ENCODE results near the gene PTGES2.
"Not testable (repeated sequence)": the region's sequence is repeated elsewhere in the genome, so short reads cannot be mapped to it uniquely, and the experiment has no call there.

Gene PTGES2

DNA sequence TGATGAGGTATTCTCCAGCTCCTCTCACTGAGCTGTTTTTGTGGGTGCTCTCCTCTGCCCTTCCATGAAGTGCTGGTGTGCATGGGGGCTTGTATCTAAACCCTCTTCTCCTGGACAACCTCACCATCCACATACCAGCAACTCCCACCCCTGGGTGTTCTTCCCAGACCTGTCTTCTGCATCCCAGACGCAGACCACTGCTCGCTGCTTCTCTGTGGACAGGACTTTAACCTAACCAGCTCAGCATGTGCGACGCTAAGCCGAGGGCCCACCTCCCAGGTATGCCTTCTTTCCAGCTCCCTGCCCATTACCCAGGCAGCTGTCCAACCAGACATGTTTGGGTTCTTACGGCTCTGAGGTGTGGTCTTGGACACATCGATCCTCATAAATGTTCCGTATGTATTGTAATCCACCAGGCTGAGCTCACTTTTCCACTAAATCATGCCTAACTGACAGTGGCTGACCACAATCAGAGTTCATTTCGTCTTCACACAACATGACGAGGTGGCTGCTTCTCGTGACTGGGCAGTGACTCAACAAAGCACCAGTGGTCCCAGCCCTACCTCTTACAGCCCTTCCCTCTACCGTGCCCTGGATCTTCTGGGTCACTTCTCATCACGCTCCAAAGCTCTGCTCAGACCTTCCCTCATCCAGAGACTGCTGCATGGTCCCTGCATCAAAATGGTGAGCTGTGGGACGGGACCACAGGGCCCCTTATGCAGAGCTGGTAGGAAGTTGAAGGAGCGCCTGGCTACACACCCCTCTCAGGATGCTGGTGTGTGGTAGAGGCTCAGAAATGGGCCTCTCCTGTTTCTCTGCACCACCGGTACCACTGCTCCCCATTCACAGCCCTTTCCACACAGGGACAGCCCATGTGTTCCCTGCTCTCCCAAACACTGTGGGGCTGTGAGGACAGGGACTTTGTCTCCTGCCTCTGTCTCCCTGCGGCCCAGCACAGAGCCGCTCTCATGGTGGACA lies 9.6 kb upstream of the PTGES2 start:
- no peak for DNase-seq (ENCODE audit: low spot score)

DNA sequence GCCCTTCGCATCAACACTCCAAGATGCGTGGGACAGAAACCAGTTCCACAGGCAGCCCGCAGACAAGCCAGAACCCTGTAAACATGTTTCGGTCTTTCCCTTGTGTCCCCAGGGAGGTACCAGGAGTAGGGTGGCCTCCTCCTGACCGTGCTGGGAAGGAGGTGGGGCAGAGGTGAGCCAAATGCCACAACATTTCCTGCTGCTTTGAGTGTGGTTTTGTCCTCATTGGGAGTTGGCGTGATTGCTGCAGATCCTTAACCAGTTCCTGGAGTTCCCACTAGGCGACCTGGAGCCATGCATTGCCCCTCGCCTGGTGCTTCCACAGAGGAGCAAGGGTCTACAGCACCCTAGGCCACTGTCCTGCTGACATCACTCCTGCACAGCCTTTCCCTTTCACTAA lies 8.0 kb upstream of the PTGES2 start:
- DNase-seq (ENCODE audit: low spot score): not testable (repeated sequence)

DNA sequence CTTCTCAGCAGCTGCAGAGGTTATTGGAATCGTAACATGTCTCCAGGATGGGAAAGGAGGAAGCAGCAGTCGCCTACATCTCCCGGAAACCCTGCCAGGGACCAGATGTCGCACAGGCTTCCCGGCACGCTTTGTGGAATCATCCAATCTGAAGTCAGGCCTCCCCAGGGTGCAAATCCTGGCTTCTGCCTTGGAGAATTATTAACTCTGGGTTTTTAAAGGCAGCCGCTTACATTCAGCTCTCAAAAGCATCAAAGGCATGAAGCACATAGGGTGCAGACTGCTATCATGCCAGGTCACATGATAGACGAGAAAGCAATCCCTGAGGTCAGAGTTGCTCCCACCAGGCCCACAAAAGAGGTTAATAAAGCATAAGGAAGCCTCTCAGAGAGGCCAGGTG lies 4.6 kb upstream of the PTGES2 start:
- DNase-seq (ENCODE audit: low spot score): not testable (repeated sequence)

DNA sequence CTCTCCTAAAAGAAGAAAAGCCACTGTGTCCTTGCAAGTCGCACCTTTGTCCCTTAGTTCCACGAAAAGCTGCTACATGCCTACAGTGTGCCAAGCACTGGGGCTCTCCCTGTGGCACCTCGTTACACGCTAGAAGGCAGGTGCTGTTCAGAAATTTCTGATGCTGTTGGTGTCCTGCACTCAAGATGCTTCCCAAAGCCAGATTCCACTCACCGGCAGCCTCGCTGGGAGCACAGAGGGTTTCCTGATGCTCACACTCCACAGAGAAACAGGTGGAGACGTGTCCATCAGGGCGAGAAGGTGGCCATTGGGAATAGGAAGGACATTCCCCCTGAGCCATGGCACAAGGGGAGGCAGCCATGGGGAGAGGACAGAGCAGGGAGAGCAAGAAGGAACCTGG lies 3.8 kb upstream of the PTGES2 start:
- DNase-seq (ENCODE audit: low spot score): not testable (repeated sequence)

DNA sequence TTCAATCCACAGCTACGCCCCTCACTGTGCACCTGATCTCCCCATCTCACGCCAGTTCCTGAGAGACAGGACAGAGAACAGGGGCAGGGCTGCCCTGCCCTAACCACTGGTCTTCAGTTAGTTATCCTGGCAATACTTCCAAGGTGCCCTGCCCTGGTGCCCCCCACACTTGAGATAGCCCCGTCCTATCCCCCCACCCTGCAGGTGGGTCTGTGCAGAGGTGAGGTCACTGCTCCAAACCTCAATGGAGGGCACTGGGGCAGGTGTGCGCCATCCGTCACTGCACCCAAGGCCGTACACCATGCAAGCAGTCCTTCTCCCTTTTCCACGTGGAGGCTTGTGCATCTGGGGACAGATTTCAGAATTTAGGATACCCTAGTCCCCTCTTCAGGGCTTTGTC lies 3.1 kb upstream of the PTGES2 start:
- not testable (repeated sequence) for DNase-seq (ENCODE audit: low spot score)

DNA sequence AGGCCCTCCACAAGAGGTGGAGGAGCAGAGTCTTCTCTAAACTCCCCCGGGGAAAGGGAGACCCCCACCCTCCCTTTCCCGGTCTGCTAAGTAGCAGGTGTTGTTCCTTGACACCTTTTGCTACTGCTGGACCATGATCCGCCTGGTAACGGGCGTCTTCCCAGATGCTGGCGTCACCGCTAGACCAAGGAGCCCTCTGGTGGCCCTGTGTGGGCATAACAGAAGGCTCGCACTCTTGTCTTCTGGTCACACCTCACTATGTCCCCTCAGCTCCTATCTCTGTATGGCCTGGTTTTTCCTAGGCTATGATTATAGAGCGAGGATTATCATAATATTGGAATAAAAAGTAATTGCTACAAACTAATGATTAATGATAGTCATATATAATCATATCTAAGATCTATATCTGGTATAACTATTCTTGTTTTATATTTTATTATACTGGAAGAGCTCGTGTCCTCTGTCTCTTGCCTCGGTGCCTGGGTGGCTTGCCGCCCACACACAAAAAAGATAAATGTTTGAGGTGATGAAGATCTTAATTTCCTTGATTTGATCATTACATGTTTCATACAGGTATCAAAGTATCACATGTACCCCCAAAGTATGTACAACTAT lies 2.6 kb upstream of the PTGES2 start:
- DNase-seq (ENCODE audit: low spot score): not testable (repeated sequence)

DNA sequence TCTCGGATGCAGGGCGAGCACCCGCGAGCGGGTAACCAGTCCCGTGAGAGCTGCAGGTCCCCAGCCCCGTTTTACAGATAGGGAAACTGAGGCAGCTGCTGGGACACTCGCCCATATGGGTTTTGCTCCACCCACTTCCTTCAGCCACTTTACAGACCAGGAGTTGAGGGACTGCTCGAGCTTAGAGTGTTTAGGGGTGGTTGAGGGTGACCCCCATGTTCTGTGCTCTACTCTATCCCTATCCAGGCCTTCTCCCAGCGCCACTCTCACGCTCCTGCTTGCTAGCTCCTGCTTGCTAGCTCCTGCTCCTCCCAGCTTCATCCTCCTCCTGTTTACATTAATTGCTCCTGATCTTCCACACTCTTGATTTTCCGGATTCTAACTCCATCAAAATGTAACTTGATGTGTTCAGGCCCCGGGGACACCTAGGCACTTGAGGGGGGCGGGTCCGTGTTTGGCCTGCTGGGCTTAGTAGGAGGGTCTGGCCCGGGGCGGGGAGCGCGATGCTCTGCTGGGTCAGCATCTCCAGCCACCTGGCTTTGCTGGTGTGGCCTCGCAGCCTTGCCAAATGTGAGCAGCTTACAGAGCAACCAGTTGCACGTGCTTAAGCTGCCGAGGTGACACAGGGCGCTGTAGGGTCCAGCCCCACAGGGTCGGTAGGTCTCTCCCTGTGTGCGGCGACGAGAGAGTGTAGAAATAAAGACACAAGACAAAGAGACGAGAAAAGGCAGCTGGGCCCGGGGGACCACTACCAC lies 1.5 kb upstream of the PTGES2 start:
- peak; percentile 28 for DNase-seq (ENCODE audit: low spot score)

DNA sequence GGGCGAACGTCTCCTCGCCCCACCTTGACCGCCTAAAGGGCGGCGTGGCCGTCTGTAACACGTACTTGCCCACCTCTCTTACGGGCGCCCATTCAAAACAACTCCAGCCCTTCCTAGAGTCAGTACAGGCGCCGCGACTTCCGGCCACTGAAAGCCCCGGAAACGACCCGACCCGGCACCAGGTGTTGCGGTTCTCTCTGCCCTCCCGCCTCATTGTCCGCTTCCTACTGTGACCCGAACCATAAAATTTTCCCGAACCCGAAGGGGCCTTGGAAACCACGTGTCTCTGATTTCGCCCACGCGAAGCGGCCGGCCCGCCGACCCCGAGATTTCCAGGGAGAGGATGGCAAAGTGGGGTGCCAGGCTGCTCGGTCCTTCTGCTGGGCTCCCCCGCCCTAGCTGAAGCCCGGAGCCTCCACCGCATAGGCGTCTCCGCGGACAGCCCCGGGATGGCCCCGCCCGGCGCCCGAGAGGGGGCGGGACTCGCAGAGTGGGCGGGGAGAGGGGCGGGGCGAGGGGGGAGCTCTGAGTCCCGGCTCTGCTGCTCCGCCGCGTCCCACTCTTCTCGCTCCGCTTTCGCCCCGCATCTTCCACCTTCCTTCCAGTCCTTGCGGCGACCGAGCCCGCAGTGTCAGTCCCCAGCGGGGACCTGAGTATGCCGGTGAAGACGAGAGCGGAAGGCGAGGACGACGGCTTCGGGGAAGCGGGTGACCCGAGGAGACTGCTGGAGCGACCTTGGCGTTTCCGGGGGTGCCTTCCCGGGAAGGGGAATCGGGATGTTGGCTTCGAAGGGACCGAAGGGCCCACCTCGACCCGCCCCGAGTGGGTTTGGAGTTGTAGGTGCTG lies 684 bp upstream of the PTGES2 start:
- DNase-seq (ENCODE audit: low spot score): peak; percentile 94

DNA sequence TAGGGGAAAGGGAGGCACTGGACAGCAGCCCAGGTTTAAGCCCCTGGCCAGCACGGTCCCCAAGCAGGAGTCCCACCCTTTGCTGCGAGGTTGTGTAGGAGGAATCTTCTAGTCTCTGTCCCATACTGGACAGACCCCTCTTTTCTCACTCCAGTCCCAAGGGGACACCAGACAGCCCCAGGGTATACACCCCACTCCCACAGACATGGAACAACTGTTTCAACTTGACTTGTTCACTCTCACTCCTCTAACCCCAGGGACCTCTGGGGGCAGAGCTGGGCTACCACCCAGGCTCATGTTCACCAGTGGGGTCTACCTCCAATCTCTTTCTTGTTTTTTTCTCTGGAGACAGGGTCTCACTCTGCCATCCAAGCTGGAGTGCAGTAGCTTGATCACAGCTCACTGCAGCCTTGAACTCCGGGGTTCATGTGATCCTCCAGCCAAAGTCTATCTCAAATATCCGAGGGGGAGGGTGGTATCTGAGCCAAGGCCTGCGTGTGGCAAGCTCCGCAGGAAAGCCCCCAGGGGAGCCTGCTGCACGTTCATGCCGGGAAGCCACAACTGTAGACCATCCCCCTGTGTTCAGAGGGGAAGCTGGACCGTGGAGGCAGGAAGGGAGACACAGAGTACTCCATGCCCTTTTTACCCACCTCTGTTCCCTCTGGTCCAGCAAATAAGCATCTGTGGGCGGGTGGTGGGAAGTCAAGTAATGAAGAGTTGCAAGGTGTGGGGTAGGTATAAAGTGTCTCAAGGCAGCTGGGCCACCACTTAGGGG lies 1.8 kb downstream of the PTGES2 start:
- DNase-seq (ENCODE audit: low spot score): no peak

DNA sequence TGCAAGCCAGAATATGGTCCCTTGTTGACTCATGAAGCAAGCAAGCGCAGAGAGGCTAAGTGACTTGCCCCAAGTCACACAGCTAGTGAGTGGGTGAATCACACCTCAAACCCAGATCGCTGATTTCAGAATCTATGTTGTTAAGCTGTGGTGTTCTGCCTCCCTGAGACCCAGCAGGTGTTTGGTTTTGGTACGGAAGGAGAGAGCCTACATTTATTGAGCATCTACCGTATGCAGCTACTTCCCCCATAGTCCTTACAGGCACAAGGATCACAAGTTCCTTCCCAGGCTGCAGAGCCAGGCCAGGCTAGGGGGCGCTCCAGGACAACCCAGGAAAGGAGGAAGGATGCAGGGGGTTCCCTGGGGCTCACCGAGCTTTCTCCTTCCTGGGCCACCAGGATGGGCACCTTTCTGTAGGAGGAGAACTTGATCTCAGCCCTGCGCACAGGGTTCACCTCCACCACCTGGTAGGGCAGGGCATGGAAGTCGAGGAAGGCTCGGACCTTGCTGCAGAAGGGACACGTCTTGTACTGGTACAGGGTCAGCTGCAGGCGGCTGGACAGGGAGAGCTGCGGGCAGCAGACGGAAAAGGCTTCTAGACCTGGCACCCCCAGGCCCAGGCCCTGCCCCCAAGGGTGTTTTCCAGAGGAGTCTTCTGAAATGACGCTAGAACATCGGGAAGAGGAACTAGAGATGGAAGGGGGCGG lies 2.5 kb downstream of the PTGES2 start:
- peak; percentile 43 for DNase-seq (ENCODE audit: low spot score)

DNA sequence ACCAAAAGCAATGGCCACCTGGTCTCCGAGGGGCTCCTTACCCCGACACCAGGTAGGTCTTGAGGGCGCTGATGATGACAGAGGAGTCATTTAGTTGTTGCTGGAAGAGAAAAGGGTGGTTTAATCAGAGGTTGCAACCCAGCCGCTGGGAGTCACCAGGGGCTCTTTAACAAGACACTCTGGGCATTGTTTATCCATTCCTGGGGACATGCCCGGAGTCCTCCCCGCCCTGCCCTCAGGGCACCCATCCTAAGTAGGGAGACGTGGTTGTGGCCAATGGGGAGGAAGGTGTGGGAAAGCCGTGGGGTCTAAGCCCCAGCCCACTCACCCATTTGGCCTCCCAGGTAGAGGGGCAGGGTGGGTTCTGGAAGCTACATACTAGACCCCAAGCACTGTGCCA lies 3.1 kb downstream of the PTGES2 start:
- no peak for DNase-seq (ENCODE audit: low spot score)

DNA sequence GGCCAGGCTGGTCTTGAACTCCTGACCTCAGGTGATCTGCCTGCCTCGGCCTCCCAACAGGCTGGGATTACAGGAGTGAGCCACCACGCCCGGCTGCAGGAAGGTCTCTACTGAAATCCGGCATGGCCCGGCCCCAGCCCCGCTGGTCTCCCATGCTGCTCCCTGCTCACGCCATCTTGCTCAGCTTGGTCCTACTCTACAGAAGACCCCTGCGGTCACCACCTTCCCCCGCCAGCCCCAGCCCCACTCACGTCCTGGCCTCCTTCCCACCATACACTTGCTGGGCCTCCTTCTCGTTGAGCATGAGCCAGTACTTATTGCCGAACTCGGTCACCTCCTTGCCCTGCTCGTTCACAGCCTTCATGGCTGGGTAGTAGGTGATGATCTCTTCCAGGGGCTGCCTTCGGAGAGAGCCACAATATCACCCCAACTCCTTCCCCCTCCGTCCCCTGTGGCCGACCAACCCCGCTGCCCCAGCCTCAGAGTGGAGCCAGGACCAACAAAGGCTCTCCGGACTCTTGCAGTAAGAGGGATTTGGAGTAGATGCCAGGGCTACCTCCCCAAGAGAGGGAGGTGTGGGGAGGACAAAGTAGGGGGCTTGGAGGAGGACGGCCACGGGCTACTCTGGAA lies 4.0 kb downstream of the PTGES2 start:
- no peak for DNase-seq (ENCODE audit: low spot score)

DNA sequence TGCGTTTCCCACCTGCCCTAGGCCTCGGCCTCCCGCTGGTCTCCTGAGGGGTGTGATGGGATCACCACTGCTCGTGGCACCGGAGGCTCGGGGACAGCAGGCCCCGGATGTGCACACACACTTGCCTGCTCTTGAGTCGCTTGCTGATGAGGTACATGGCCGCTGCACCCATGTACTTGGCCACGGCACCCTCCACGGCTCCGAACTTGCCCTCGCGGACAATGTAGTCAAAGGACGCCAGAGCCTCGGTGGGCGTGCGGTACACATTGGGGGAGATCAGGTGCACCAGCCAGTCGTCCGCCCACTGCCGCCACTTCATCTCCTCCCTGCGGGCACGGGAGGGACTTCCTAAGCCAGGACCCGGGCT lies 4.7 kb downstream of the PTGES2 start:
- DNase-seq (ENCODE audit: low spot score): no peak

DNA sequence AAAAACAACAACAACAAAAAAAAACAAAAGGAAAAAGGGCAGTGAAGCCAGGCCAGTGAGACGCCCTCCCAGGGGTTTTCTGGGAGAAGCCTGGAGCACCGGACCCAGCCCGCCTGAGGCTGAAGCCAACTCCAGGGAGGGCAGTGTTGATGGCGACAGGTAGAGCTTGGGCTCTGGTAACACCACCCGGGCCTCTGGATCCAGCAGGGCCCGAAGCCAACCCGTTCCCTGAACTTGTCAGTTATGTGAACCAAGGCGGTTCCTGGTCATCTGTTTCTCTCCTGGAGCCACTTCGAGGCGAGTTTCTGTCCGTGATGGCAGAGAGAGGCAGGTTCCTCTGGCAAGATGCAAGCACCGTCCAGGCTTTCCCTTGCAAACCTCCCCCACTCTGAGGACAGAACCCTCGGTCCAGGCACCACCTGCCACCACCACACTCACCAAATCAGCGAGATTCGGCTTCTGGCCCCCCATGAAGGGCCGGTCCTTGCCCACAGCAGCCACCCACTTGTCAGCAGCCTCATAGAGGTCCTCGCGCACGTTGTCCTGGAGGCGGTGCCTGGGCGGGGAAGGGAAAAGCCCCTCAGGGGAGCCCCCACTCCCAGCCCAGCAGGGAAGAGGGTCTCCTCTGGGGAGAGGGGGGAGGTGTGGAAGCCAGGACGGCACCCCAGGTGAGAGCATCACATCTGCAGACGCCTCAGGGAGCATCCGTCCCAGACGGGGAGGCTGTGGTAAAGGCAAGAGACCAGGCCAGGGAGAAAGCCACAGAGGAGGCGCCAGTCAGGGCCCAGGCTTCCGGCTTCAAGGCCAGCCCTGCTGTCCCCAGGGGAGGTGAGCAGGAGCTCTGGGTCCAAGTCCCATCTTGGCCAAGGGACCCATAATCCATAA lies 5.4 kb downstream of the PTGES2 start:
- DNase-seq (ENCODE audit: low spot score): no peak

DNA sequence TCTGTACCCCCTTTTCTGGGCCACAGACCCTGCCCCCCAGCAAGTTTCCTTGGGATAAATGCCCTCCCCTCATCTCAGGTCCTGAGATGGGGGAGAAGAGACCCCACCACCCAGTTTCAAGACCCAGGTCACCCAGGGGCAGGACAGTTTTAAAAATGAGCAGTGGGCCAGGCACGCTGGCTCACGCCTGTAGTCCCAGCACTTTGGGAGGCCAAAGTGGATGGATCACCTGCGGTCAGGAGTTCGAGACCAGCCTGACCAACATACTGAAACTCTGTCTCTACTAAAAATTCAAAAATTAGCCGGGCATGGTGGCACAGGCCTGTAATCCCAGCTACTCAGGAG lies 6.1 kb downstream of the PTGES2 start:
- DNase-seq (ENCODE audit: low spot score): no peak

DNA sequence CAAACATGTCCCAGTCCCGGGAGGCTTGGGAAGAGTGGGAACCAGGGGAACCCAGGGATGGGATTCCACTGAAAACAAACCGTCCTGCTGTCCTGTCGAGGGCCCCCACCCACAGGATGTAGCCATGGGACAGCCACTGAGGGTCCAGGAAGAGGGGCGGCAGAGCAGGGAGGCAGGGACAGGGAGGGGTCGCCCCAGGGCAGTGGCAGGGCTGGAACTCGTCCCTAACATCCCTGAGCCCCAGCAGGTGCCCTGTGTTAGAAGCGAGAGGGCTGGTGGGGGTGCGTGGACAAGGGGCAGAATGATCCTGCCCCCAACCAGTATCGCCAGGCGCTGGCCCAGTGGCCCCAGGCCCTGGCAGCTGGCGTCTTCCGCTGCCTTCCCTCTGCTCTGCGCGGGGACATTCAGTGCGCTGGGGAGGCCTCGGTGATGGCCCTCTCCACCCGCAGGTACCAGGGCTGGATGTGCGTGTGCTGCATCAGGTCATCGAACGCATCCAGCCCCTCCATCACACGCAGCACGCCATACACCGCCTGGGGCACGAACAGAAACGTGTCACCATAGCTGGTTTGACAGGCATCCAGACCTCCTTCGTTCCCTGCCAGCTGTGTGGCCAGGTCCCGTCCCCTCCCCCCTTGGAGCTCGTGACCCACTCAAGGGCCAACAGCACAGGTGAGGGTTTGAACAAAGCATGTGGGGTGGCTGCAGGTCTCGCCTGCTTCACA lies 6.6 kb downstream of the PTGES2 start:
- no peak for DNase-seq (ENCODE audit: low spot score)

DNA sequence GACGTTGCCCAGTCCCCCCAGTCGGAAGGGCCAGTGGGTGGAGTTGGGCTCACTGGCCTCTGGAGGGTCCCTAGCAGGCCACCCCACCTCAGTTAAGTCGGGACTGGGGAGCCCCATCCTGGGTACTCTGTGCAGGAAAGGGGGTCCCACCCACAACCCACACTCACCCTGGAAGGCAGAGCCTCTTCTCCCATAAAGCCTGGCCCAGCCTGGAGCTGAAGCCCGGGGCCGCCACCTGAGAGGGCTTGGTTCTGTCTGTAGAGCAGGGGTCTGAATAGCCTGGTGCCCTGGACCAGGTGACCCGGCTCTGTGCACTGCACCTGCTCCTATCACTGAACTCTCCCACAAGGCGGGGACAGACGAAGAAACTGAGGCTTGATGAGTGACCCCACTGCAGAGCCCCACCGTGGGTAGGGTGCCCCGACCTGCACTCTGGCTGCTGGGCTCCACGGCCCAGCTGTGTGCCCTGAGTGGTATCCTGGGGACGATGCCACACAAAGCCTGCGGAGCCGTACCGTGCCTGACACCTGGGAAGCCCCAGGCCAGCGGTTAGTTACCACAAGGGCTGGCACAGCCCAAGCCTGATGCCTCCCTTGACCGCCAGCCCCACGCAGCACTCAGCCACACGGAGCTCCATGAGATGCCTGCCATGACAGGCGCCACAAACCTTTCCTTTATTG lies 7.3 kb downstream of the PTGES2 start:
- DNase-seq (ENCODE audit: low spot score): no peak
